Activated naive CD8-positive, alpha-beta T cell treated with anti-CD3 and anti-CD28 coated beads, Interleukin-2, amount 50 U/mL, for 24 hours (primary cell): ENCODE data around the gene NDUFA9.
A peak's percentile ranks its signal among the peaks of the same experiment; 100 is the strongest.

Experiments
- ATAC-seq: fragments of 150-1000 bp; cut with Tn5 transposase; one replicate; pipeline ENCODE4 v1.10.0; 2021
- DNase-seq: peaks from one replicate; pipeline ENCODE4 v3.0.0; 2021
- H3K27ac Mint-ChIP-seq: one replicate; pipeline ENCODE4 v1.8.0; 2021; ENCODE audit warnings: mild to moderate bottlenecking, mixed read lengths
- H3K27me3 Mint-ChIP-seq: one replicate; pipeline ENCODE4 v1.8.0; 2021; ENCODE audit warnings: mixed read lengths
- H3K36me3 Mint-ChIP-seq: one replicate; pipeline ENCODE4 v1.8.0; 2021; ENCODE audit warnings: low read depth, mixed read lengths
- H3K4me1 Mint-ChIP-seq: one replicate; pipeline ENCODE4 v1.8.0; 2021; ENCODE audit warnings: mixed read lengths
- H3K4me3 Mint-ChIP-seq: one replicate; pipeline ENCODE4 v1.8.0; 2021; ENCODE audit warnings: mild to moderate bottlenecking, moderate library complexity, mixed read lengths
- H3K9me3 Mint-ChIP-seq: one replicate; pipeline ENCODE4 v1.8.0; 2021; ENCODE audit warnings: mixed read lengths

The NDUFA9 gene

DNA sequence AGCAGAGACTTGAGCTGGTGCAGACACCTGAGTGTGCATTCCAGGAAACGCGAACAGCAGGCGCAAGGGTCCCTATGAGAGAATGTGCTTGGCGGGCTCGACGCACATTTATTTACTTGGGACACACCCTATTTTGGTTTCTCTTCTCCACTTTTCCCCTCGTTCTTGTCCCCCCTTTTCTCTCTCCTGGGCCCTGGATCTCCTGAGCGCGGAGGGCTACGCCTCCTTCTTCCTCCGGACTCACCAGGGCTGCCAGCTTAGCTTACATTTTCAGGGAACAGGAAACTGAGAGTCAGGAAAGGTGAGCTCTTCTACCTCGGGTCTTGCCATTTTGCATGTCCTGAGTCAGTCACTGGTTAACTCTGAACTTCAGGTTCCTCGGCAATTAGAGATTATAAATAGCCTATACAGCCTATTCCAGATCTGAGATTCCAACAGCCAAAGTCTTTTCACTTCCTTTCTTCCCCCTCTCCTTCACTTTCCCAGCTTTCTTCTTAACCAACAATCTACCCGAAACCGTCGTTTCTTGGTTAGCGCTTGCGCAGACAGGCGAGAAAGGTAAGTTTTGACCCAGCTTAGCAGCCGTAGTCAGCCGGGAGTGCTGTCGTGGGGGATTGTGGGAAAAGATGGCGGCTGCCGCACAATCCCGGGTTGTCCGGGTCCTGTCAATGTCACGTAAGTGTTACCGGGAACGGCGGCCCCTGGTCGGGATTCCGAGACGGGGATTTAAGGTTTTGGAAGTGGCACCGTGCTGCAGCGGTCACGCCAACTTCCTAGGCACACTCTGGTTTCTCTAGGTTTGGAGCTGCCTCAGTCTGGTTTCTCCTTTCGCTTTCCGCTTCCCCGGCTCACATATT lies at the start of gene NDUFA9, which contains the start of gene AKAP3:
Gene NDUFA9, plus strand, starts transcription at position 614 of the 857 bp plus-strand sequence. Its CDS starts 13 bp downstream, at position 627.
Gene AKAP3, minus strand, starts transcription at position 551 of the 857 bp plus-strand sequence. CDS start 10,855 bp downstream, outside the sequence.
- H3K27ac Mint-ChIP-seq, result peak within 1 kb of the TSS; percentile 94
- peak; percentile 96 for ATAC-seq
- H3K4me1 Mint-ChIP-seq, result peaks cover 48% of the 10 kb centered on the region
- peak within 1 kb of the TSS; percentile 95 for H3K4me3 Mint-ChIP-seq
- DNase-seq, result peak; percentile 80
- no peaks in the 10 kb centered on the region for H3K9me3 Mint-ChIP-seq
- peaks cover 6% of the 10 kb centered on the region for H3K36me3 Mint-ChIP-seq
- no peaks in the 10 kb centered on the region for H3K27me3 Mint-ChIP-seq

DNA sequence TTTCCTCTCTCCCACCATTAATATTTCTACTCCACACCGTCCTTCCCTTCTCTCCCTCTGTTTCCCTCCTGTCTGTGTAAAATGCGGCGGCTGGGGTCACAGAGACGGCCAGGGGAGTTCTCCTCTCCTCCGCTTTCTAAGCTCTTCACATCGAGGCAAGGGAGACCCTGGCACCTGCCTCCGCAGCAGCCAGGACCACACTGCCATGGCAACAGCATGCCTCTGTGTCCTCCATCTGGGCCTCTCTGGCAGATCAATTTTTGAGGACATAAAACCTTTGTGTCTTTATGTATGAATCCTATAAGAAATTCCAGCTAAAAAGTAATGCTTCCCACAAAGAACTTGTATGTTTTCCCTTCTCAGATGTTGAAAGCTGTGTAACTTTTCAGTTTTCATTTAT lies 45.5 kb upstream of the NDUFA9 start:
- no peak for DNase-seq
- peaks cover 6% of the 10 kb centered on the region for H3K27me3 Mint-ChIP-seq
- H3K9me3 Mint-ChIP-seq, result no peaks in the 10 kb centered on the region
- no peak overlapping the region for H3K4me3 Mint-ChIP-seq
- no peak for ATAC-seq
- peaks cover 21% of the 10 kb centered on the region for H3K4me1 Mint-ChIP-seq
- H3K36me3 Mint-ChIP-seq, result peaks cover 1% of the 10 kb centered on the region
- H3K27ac Mint-ChIP-seq, result no peak overlapping the region

DNA sequence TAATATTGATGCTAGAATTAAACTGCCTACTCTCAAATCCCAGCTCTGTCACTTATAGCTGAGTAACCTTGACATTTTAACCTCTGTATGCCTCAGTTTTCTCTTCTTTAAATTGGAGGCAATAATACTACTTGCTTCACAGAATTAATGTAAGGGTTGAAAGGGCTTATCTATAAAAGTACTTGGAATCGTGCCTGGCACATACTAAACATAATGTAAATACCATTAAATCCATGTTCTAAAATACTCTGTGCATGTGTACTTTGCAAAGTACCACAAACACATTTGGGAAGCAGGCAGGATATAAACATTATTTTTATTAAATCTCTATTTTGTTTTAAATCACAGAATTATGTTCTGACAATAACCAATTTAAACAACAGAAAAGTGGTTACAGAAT lies 45.0 kb upstream of the NDUFA9 start:
- DNase-seq (no peak), ATAC-seq (no peak)
- H3K27me3 Mint-ChIP-seq, result peaks cover 6% of the 10 kb centered on the region
- H3K4me3 Mint-ChIP-seq, result no peak overlapping the region
- H3K36me3 Mint-ChIP-seq, result peaks cover 1% of the 10 kb centered on the region
- H3K4me1 Mint-ChIP-seq, result peaks cover 21% of the 10 kb centered on the region
- no peak overlapping the region for H3K27ac Mint-ChIP-seq
- H3K9me3 Mint-ChIP-seq, result no peaks in the 10 kb centered on the region

DNA sequence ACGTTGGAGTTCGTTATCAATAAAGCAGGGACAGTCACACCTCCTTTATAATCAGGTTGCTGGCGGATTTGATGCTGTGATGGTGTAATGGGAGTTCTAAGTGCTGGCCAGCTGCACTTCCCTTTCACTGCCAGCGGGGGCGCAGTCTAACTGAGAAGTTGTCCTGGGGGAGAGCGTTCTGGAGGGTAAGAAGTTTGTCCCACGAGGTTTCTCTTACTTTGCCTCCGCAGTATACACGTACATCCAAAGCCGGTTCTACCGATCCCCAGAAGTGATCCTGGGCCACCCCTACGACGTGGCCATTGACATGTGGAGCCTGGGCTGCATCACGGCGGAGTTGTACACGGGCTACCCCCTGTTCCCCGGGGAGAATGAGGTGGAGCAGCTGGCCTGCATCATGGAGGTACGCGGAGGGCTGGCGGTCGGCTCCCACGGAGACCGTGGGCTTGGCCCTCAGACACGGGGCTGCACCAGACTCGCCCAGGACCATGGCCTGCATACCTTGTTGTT lies 44.2 kb upstream of the NDUFA9 start:
- peak; percentile 80 for DNase-seq
- Mint-ChIP-seq H3K4me1 (peaks cover 21% of the 10 kb centered on the region), H3K36me3 (peaks cover 1% of the 10 kb centered on the region), H3K4me3 (peak overlapping the region; percentile 94), H3K27ac (peak overlapping the region; percentile 92), H3K27me3 (peaks cover 6% of the 10 kb centered on the region), H3K9me3 (no peaks in the 10 kb centered on the region)
- peak; percentile 99 for ATAC-seq

DNA sequence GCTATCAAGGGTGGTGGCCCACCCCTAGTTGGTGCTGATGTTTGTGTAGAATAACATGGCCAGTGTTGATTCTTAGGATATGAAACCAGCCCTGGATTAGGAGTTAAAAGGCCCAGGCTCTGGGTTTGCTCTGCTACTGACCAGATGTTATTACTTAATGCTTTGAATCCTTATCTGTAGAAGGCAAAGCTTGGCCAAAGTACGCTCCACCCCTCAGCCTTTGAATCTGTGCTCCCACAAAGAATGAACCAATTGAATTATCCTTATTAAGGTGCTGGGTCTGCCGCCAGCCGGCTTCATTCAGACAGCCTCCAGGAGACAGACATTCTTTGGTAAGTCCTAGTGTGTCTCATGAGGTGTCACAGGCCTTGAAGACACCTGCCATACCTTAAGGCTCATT lies 41.9 kb upstream of the NDUFA9 start:
- ATAC-seq (no peak), DNase-seq (no peak)
- no peak overlapping the region for H3K4me3 Mint-ChIP-seq
- peaks cover 6% of the 10 kb centered on the region for H3K27me3 Mint-ChIP-seq
- no peak overlapping the region for H3K27ac Mint-ChIP-seq
- H3K36me3 Mint-ChIP-seq, result peaks cover 4% of the 10 kb centered on the region
- no peaks in the 10 kb centered on the region for H3K9me3 Mint-ChIP-seq
- peaks cover 21% of the 10 kb centered on the region for H3K4me1 Mint-ChIP-seq

DNA sequence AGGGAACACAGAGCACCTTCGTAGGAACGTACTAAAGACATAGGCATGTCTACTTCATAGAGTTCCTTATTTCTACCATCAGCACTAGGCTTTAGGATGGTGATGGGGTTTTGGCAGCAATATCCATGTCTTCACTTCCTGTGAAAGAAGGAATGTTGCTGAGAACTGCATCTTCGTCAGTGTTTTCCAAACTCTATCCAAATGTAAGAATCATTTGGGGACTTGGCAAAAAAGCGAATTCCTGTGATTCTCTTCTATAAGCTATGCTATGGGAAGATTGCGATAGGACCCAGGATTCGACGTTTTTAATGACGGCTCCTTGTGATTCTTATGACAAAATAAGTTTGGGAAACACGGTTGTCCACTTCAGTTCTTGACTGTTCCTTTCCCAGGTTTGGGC lies 39.8 kb upstream of the NDUFA9 start:
- H3K36me3 Mint-ChIP-seq, result peaks cover 16% of the 10 kb centered on the region
- no peak overlapping the region for H3K4me3 Mint-ChIP-seq
- DNase-seq (no peak), ATAC-seq (no peak)
- H3K9me3 Mint-ChIP-seq, result no peaks in the 10 kb centered on the region
- H3K27me3 Mint-ChIP-seq, result no peaks in the 10 kb centered on the region
- H3K4me1 Mint-ChIP-seq, result peaks cover 21% of the 10 kb centered on the region
- no peak overlapping the region for H3K27ac Mint-ChIP-seq

DNA sequence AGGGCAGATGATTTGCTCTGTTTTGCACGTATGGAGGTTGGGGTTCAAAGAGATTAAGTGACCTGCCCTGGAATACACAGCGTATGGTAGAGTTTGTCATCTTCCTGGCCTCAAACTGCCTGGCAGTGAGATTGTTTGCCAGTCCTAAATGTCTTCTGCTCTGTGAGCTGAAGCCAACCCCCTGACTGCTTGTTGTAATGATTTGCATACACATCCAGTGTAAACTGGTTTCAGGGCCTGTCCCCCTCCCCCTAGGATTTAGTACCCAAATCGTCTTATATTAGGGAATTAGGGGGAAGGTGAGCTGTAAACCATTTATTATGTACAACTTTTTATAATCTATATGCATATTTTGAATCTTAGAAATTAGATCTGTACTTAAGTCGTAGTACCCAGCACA lies 38.4 kb upstream of the NDUFA9 start:
- peaks cover 22% of the 10 kb centered on the region for H3K36me3 Mint-ChIP-seq
- ATAC-seq (no peak), DNase-seq (no peak)
- peaks cover 15% of the 10 kb centered on the region for H3K4me1 Mint-ChIP-seq
- H3K9me3 Mint-ChIP-seq, result no peaks in the 10 kb centered on the region
- no peaks in the 10 kb centered on the region for H3K27me3 Mint-ChIP-seq
- H3K4me3 Mint-ChIP-seq, result no peak overlapping the region
- no peak overlapping the region for H3K27ac Mint-ChIP-seq

DNA sequence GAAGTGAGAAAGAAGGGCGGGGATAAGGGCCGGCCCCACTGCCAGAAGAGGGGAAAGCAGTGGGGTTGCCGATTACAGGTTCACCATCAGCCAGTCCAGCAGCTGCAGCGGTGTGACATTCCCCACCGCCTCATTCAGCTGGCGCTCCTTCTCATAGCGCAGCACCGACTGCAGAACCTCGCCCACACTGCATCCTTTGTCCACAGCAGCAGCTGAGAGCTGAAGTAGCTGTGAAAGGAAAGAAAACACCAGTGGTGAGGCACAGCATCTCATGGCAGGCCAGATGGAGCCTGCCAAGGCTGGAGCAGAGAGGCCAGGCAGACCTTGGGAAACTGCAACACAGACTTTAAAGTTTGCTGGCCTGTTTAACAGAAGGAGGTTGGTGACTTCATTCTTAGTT lies 33.2 kb upstream of the NDUFA9 start:
- Mint-ChIP-seq H3K36me3 (peaks cover 27% of the 10 kb centered on the region), H3K27me3 (no peaks in the 10 kb centered on the region)
- no peak for DNase-seq

DNA sequence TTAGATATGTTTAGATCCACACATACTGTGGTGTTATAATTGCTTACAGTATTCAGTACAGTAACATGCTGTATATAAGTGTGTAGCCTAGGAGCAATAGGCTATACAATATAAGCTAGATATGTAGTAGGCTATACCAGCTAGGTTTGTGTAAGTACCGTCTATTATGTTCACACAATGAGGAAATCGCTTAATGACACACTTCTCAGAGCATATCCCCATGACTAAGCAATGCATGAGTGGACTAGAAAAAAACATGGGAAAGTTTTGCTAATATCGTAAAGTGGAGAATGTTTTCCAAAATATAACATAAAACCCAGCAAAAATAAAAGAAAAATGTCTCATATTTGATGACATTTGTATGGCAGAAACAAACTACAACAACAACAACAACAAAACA lies 27.4 kb upstream of the NDUFA9 start:
- Mint-ChIP-seq H3K9me3 (no peaks in the 10 kb centered on the region), H3K36me3 (peaks cover 2% of the 10 kb centered on the region), H3K27me3 (peaks cover 2% of the 10 kb centered on the region), H3K27ac (no peak overlapping the region), H3K4me1 (no peaks in the 10 kb centered on the region), H3K4me3 (no peak overlapping the region)
- DNase-seq, result no peak
- ATAC-seq, result no peak

More for the DNA sequence above, 33.2 kb upstream of the NDUFA9 start:
- ATAC-seq, result no peak
- H3K4me3 Mint-ChIP-seq, result no peak overlapping the region
- H3K4me1 Mint-ChIP-seq, result no peaks in the 10 kb centered on the region
- no peak overlapping the region for H3K27ac Mint-ChIP-seq
- H3K9me3 Mint-ChIP-seq, result no peaks in the 10 kb centered on the region

DNA sequence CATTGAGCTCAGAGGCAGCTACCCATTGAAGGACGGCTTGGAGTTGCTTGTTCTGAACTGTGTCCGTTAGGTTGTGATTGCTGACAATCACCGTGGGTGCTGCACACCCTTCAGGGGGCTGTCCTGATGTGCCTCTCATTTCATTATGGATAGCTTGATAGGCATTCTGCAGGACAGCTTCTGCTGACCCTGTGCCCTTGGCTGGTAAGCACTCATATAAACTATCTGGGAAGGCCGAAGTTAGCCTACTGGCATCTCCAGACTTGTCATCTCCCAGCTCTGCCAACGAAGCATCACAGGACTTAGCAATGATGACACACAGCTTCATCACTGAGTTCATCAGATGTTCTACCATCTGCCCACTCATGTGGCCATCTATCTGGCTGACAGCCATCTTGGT lies 22.4 kb upstream of the NDUFA9 start:
- peaks cover 3% of the 10 kb centered on the region for H3K27me3 Mint-ChIP-seq
- ATAC-seq (no peak), DNase-seq (no peak)
- no peaks in the 10 kb centered on the region for H3K36me3 Mint-ChIP-seq
- no peak overlapping the region for H3K4me3 Mint-ChIP-seq
- no peak overlapping the region for H3K27ac Mint-ChIP-seq
- H3K9me3 Mint-ChIP-seq, result no peaks in the 10 kb centered on the region
- no peaks in the 10 kb centered on the region for H3K4me1 Mint-ChIP-seq

DNA sequence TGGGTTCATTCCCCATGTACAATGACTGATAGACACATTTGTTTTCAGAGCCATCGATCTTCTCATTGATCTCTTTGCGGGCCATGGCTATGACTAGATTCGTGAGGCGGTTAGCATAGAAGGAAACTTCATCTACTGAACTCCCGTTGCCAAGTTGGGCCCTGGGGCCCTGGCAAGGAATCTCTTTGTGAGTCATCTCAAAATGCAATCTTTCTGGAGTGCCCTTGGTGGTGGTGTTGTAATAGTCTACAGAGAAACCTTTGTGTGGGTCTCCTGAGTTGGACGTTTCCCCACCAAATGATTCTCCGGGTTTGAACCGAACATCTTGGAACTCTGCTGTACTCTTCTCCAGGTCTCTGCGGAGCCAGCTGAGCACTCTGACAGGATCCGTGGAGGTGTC lies 20.5 kb upstream of the NDUFA9 start:
- Mint-ChIP-seq H3K4me1 (no peaks in the 10 kb centered on the region), H3K9me3 (no peaks in the 10 kb centered on the region), H3K4me3 (no peak overlapping the region), H3K27me3 (peaks cover 3% of the 10 kb centered on the region), H3K27ac (no peak overlapping the region), H3K36me3 (no peaks in the 10 kb centered on the region)
- no peak for DNase-seq
- no peak for ATAC-seq

DNA sequence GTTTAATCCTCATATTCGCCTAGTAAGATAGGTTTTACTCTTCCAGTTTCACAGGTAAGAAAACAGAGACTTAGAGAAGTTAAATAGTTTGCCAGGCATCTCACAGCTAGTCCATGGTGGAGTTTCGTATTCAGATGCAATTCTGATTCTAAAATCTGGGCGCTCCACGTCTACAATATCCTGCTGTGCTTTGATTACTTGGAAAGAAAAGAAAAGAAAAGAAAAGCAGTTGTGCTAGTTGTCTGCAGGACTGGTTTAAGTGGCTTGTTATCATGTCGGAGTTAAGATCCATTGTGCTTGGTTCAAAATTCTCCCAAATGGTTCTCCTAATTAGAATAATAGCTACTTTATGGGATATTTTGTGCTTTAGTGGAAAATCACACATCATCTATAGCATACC lies 18.7 kb upstream of the NDUFA9 start:
- Mint-ChIP-seq H3K4me3 (no peak overlapping the region), H3K27ac (no peak overlapping the region), H3K27me3 (peaks cover 3% of the 10 kb centered on the region), H3K4me1 (no peaks in the 10 kb centered on the region), H3K36me3 (peaks cover 3% of the 10 kb centered on the region), H3K9me3 (no peaks in the 10 kb centered on the region)
- no peak for ATAC-seq
- DNase-seq, result no peak

DNA sequence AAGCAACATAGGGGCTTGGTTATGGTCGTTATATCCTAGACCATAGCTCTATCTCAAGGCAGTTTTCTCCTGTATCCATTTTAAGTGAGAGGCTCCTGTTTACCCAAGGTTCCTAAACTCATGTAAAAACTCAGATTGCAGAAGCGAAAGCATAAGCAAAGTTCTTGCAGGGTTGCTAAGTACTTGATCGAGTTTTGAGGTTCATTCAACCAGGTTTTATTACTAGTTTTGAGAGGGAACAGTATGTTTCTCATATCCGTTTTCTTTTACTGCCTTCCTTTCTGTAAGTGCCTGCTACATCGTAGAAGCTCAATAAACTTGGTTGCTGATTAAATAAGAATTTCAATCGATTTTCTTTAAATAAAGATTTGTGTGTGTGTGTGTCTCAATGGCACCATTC lies 5.2 kb upstream of the NDUFA9 start:
- H3K36me3 Mint-ChIP-seq, result no peaks in the 10 kb centered on the region
- H3K27ac Mint-ChIP-seq, result no peak overlapping the region
- H3K27me3 Mint-ChIP-seq, result no peaks in the 10 kb centered on the region
- DNase-seq, result no peak
- no peak overlapping the region for H3K4me3 Mint-ChIP-seq
- no peak for ATAC-seq
- H3K4me1 Mint-ChIP-seq, result peaks cover 14% of the 10 kb centered on the region
- no peaks in the 10 kb centered on the region for H3K9me3 Mint-ChIP-seq

DNA sequence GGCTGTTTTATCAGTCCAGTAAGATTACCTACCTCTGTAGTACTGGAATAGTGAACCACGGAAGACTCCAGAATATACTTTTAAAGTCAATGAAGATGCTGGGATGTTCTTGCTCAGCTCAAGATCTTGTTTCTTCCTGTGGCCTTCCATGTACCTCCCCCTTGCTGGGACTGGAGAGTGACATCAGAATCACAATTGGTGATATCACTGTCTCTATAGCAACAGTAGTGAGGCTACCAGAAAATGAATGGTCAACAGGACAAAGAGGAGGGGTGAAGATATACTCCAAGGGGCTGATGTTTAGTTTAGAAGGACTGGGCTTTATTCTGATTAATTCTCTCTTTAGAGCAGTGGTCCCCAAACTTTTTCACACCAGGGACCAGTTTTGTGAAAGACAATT lies 3.9 kb upstream of the NDUFA9 start:
- Mint-ChIP-seq H3K27me3 (no peaks in the 10 kb centered on the region), H3K36me3 (no peaks in the 10 kb centered on the region), H3K9me3 (no peaks in the 10 kb centered on the region), H3K4me3 (no peak overlapping the region), H3K4me1 (peaks cover 22% of the 10 kb centered on the region), H3K27ac (no peak overlapping the region)
- no peak for DNase-seq
- ATAC-seq, result no peak

DNA sequence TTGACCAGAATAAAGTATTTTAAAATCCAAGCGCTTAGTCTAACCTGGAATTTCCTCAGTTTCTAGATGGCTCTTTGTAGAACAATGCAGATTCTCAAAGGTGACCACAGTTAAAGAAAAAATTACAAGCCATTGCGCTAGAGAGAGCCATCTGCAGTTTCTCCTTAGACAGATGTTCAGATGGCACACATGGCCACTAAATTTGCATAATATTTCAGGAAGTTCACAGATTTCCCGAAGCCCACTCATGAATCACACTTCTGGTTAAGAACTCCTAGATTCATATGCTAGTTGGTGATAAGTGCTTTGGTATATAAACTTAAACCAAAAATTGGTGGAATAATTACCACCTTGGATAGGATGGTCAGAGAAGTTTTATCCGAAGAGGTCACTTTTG lies 812 bp upstream of the NDUFA9 start:
- peak overlapping the region; percentile 94 for H3K27ac Mint-ChIP-seq
- H3K4me1 Mint-ChIP-seq, result peaks cover 44% of the 10 kb centered on the region
- H3K9me3 Mint-ChIP-seq, result no peaks in the 10 kb centered on the region
- peaks cover 6% of the 10 kb centered on the region for H3K36me3 Mint-ChIP-seq
- H3K4me3 Mint-ChIP-seq, result peak overlapping the region; percentile 95
- no peaks in the 10 kb centered on the region for H3K27me3 Mint-ChIP-seq
- ATAC-seq, result no peak
- DNase-seq, result no peak
